RWPE1 (cell line): ENCODE results near the gene OGFR.
A peak's percentile ranks its signal among the peaks of the same experiment; 100 is the strongest.

ENCODE experiments used
- CTCF ChIA-PET: fragments of 350-600 bp; sonication (Branson Sonifier 250); formaldehyde crosslinking; extraction: SDS; loops from one replicate; lab custom pipeline; 2021; lab: Yijun Ruan, JAX
- POLR2A ChIA-PET: fragments of 400-600 bp; formaldehyde crosslinking; extraction: SDS; loops from one replicate; lab custom pipeline; 2020; ENCODE audit warnings: antibody characterized with exemption; ENCODE audit not compliant: low non-redundant PET; lab: Yijun Ruan, JAX
- DNase-seq: peaks from one replicate; pipeline ENCODE4 v3.0.0; 2012; ENCODE audit warnings: low spot score
- H3K27ac ChIP-seq: fragments of 450-650 bp; 2 replicates; pipeline ENCODE4 v1.5.1; 2017
- CTCF ChIP-seq: fragments of 450-650 bp; conservative IDR thresholded peaks from 2 replicates; pipeline ENCODE4 v1.5.1; 2017; ENCODE audit warnings: low read depth, mild to moderate bottlenecking

Gene OGFR

DNA sequence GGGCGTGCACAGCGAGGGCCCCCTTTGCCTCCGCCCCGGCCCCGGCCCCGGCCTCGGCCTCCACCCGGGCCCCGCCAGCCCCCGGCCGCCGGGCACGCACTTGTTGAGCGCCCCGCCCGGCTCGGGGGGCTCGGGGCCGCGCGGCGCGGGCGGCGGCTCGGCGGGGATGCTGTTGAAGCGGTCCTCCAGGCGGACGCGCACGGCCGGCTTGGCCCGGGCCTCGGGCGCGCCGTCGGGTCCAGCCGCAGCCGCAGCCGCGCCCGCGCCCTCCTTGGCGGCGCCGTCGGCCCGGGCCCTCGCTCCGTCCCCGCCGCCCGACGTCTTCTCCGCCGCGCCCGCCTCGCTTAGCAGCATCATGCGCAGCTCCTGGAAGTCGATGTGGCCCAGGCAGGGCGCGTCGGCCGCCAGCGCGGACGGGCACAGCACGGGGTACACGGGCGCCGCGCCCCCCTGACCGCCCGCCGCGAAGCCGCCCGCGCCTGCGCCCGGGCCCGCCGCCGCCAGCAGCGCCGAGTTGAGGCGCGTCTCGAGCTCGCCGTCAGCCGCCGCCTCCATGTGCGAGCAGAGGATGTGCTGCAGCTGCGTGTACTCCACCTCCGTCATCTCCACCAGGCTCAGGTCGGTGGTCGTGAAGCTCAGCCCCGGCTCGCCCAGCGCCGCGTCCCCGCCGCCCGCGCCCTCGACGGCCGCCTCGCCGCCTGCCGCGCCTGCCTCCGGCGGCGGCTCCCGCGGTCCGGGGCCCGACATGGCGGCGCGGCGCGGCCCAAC is 56.5 kb downstream of the OGFR start:
- CTCF ChIA-PET = interaction anchor here (1.2 to 1.4 kb wide), 2 partner anchors 15 to 38 kb away, joined by 3 to 13 read pairs; no protein-coding TSS in a partner anchor
- TF ChIP-seq CTCF = no peak
- DNase-seq = peak; percentile 35
- H3K27ac ChIP-seq = peak overlapping the region; percentile 74
- POLR2A ChIA-PET = interaction anchor here (0.6 to 0.7 kb wide), 2 partner anchors 64 to 66 kb away, joined by 3 to 4 read pairs; no protein-coding TSS in a partner anchor

GRCh38 chr20:62861726-62862336 is 57.2 kb downstream of the OGFR start, which contains the start of gene TCFL5:
TSS of gene TCFL5 (minus strand) at chr20:62861822. CDS start at chr20:62861670, 152 bp downstream.
- peak within 1 kb of the TSS; percentile 74 for H3K27ac ChIP-seq
- POLR2A ChIA-PET = interaction anchor here (0.7 kb wide), 1 partner anchor 67 kb away, joined by 3 read pairs; no protein-coding TSS in a partner anchor
- peak; percentile 91 for DNase-seq
- TF ChIP-seq CTCF = no peak
- CTCF ChIA-PET = interaction anchor here (0.5 to 1.4 kb wide), 2 partner anchors 39 to 322 kb away, joined by 4 to 13 read pairs; no protein-coding TSS in a partner anchor
